Measurements from ENCODE around the gene CCDC167. TPM values are rescaled to one million over a fixed set of nuclear protein-coding genes. Genes with fewer than 3 reads are reported as not detected.
A peak's percentile ranks its signal among the peaks of the same experiment; 100 is the strongest.

The CCDC167 gene
- total RNA-seq, 6 experiments from 2014 or later: 19.0 to 23.8 (median 22.4) TPM

- TF ChIP-seq CTCF (IDR thresholded peaks at IDR 0.05): no peak
- H3K27ac Mint-ChIP-seq: no peak overlapping the region
- H3K9me3 Mint-ChIP-seq: no peaks in the 10 kb centered on the region
- H3K4me3 Mint-ChIP-seq: no peak overlapping the region
- peaks cover 53% of the 10 kb centered on the region for H3K27me3 Mint-ChIP-seq (ENCODE audit: insufficient read depth)
- H3K36me3 Mint-ChIP-seq (ENCODE audit: low read depth): no peaks in the 10 kb centered on the region
- peaks cover 22% of the 10 kb centered on the region for H3K4me1 Mint-ChIP-seq (ENCODE audit: low read depth)
- DNase-seq: no peak
Measured at GRCh38 chr6:37516920-37517405, 17.3 kb upstream of the CCDC167 start.

GRCh38 chr6:37516076-37516919 is 16.6 kb upstream of the CCDC167 start:
- H3K27me3 Mint-ChIP-seq (ENCODE audit: insufficient read depth): peaks cover 56% of the 10 kb centered on the region
- H3K27ac Mint-ChIP-seq: no peak overlapping the region
- no peak for DNase-seq
- H3K36me3 Mint-ChIP-seq (ENCODE audit: low read depth): no peaks in the 10 kb centered on the region
- H3K4me3 Mint-ChIP-seq: no peak overlapping the region
- no peaks in the 10 kb centered on the region for H3K9me3 Mint-ChIP-seq
- TF ChIP-seq CTCF (IDR thresholded peaks at IDR 0.05): no peak
- peaks cover 22% of the 10 kb centered on the region for H3K4me1 Mint-ChIP-seq (ENCODE audit: low read depth)

GRCh38 chr6:37515712-37516075 is 16.0 kb upstream of the CCDC167 start:
- Mint-ChIP-seq H3K4me3 (no peak overlapping the region), H3K27ac (no peak overlapping the region), H3K27me3 (ENCODE audit: insufficient read depth) (peaks cover 62% of the 10 kb centered on the region), H3K9me3 (no peaks in the 10 kb centered on the region), H3K36me3 (ENCODE audit: low read depth) (no peaks in the 10 kb centered on the region), H3K4me1 (ENCODE audit: low read depth) (peaks cover 22% of the 10 kb centered on the region)
- DNase-seq: no peak
- TF ChIP-seq CTCF (IDR thresholded peaks at IDR 0.05): no peak

GRCh38 chr6:37514837-37515236 is 15.1 kb upstream of the CCDC167 start:
- TF ChIP-seq CTCF (IDR thresholded peaks at IDR 0.05): no peak
- Mint-ChIP-seq H3K27ac (no peak overlapping the region), H3K27me3 (ENCODE audit: insufficient read depth) (peaks cover 64% of the 10 kb centered on the region), H3K4me1 (ENCODE audit: low read depth) (peaks cover 22% of the 10 kb centered on the region), H3K4me3 (peak overlapping the region; percentile 45), H3K9me3 (no peaks in the 10 kb centered on the region), H3K36me3 (ENCODE audit: low read depth) (no peaks in the 10 kb centered on the region)
- no peak for DNase-seq

- H3K4me1 Mint-ChIP-seq (ENCODE audit: low read depth): peaks cover 22% of the 10 kb centered on the region
- H3K27me3 Mint-ChIP-seq (ENCODE audit: insufficient read depth): peaks cover 60% of the 10 kb centered on the region
- H3K27ac Mint-ChIP-seq: peak overlapping the region; percentile 8; the same call in 1 of the 2 replicates
- H3K9me3 Mint-ChIP-seq: no peaks in the 10 kb centered on the region
- H3K4me3 Mint-ChIP-seq: peak overlapping the region; percentile 45
- H3K36me3 Mint-ChIP-seq (ENCODE audit: low read depth): no peaks in the 10 kb centered on the region
- no peak for TF ChIP-seq CTCF (IDR thresholded peaks at IDR 0.05)
- DNase-seq: peak; percentile 46
Measured at GRCh38 chr6:37514321-37514771, 14.7 kb upstream of the CCDC167 start.
